GM23248 (cell line): ENCODE data around the gene GGA2. TPM values are rescaled to one million over a fixed set of nuclear protein-coding genes. Genes with fewer than 3 reads are reported as not detected.
A peak's percentile ranks its signal among the peaks of the same experiment; 100 is the strongest.

Source experiments
- DNase-seq: peaks from one replicate; pipeline ENCODE4 v3.0.0-alpha.2; 2015
- H2AFZ ChIP-seq: fragments of 200-600 bp; sonication (generic); 2 replicates; pipeline ENCODE4 v1.6.1; 2016; ENCODE audit warnings: antibody characterized with exemption
- H3F3A ChIP-seq: fragments of 200-600 bp; sonication (generic); 2 replicates; pipeline ENCODE4 v1.6.1; 2016; ENCODE audit warnings: mild to moderate bottlenecking, antibody characterized with exemption, mixed run types; ENCODE audit not compliant: insufficient read depth
- H3K27ac ChIP-seq: fragments of 200-600 bp; sonication (generic); 2 replicates; pipeline ENCODE4 v1.5.1; 2016; ENCODE audit warnings: mild to moderate bottlenecking
- H3K27me3 ChIP-seq: fragments of 200-600 bp; sonication (generic); replicated peaks from 2 replicates; pipeline ENCODE4 v1.6.1; 2016; ENCODE audit warnings: mild to moderate bottlenecking; ENCODE audit not compliant: insufficient read depth
- H3K36me3 ChIP-seq: fragments of 200-600 bp; sonication (generic); 2 replicates; pipeline ENCODE4 v1.6.1; 2016; ENCODE audit warnings: low read depth, mild to moderate bottlenecking
- H3K4me1 ChIP-seq: fragments of 200-600 bp; sonication (generic); 2 replicates; pipeline ENCODE4 v1.6.1; 2016; ENCODE audit warnings: mild to moderate bottlenecking; ENCODE audit not compliant: insufficient read depth
- H3K4me2 ChIP-seq: fragments of 200-600 bp; sonication (generic); one replicate; pipeline ENCODE4 v1.6.1; 2016; ENCODE audit warnings: mild to moderate bottlenecking; ENCODE audit not compliant: unreplicated experiment
- H3K4me3 ChIP-seq: fragments of 200-600 bp; sonication (generic); 2 replicates; pipeline ENCODE4 v1.5.1; 2016; ENCODE audit warnings: mild to moderate bottlenecking
- H3K79me2 ChIP-seq: fragments of 200-600 bp; sonication (generic); 2 replicates; pipeline ENCODE4 v1.6.1; 2016; ENCODE audit warnings: mild to moderate bottlenecking; ENCODE audit not compliant: insufficient read depth
- H3K9ac ChIP-seq: fragments of 200-600 bp; sonication (generic); 2 replicates; pipeline ENCODE4 v1.6.1; 2016; ENCODE audit warnings: mild to moderate bottlenecking
- H3K9me2 ChIP-seq: fragments of 200-600 bp; sonication (generic); 2 replicates; pipeline ENCODE4 v1.6.1; 2016; ENCODE audit warnings: mixed run types, mild to moderate bottlenecking, moderate library complexity; ENCODE audit not compliant: insufficient read depth
- H3K9me3 ChIP-seq: fragments of 200-600 bp; sonication (generic); one replicate; pipeline ENCODE4 v1.6.1; 2017; ENCODE audit warnings: low read depth
- H4K20me1 ChIP-seq: fragments of 200-600 bp; sonication (generic); 2 replicates; pipeline ENCODE4 v1.6.0; 2016; ENCODE audit not compliant: insufficient read depth
- EZH2 ChIP-seq: fragments of 200-600 bp; sonication (generic); IDR thresholded peaks from 2 replicates; pipeline ENCODE4 v1.6.1; 2018; ENCODE audit warnings: antibody characterized with exemption, mild to moderate bottlenecking; ENCODE audit not compliant: insufficient read depth, poor library complexity, severe bottlenecking
- EZH2phosphoT487 ChIP-seq: fragments of 200-600 bp; sonication (generic); IDR thresholded peaks from 2 replicates; pipeline ENCODE4 v1.6.1; 2018; ENCODE audit warnings: antibody characterized with exemption, moderate library complexity, mild to moderate bottlenecking, low read depth; ENCODE audit not compliant: insufficient read depth
- WGBS, 2 experiments: methylation state at CpG; one replicate each; pipeline ENCODE4 v1.1.6; 2015 to 2017; ENCODE audit warnings: low lambda C conversion rate in 2 of 2, low coverage in 1 of 2; ENCODE audit errors: missing lambda C conversion rate in 2 of 2; 5-methylcytosine and 5-hydroxymethylcytosine counted together
- in situ Hi-C: fragments of 300-500 bp; cut with MboI; formaldehyde crosslinking; loops from 2 replicates; pipeline ENCODE4 v1.15.0; 2020
- polyA plus RNA-seq: library from polyadenylated mRNA; unstranded; fragments of >200 nt; fragmentation: Nextera tagmentation; extraction: Ambion mirVana; gene quantifications from 2 replicates; pipeline ENCODE4 v1.2.1, GENCODE V29; 2016
- total RNA-seq: library from RNA; depleted of rRNA; stranded (reverse); fragments of >200 nt; shearing (Covaris generic); gene quantifications from 2 replicates; pipeline ENCODE4 v1.2.3, GENCODE V29; 2014

The GGA2 gene
- total and polyA plus RNA-seq, 2 experiments from 2014 or later, result 9.6 to 17.7 TPM

DNA sequence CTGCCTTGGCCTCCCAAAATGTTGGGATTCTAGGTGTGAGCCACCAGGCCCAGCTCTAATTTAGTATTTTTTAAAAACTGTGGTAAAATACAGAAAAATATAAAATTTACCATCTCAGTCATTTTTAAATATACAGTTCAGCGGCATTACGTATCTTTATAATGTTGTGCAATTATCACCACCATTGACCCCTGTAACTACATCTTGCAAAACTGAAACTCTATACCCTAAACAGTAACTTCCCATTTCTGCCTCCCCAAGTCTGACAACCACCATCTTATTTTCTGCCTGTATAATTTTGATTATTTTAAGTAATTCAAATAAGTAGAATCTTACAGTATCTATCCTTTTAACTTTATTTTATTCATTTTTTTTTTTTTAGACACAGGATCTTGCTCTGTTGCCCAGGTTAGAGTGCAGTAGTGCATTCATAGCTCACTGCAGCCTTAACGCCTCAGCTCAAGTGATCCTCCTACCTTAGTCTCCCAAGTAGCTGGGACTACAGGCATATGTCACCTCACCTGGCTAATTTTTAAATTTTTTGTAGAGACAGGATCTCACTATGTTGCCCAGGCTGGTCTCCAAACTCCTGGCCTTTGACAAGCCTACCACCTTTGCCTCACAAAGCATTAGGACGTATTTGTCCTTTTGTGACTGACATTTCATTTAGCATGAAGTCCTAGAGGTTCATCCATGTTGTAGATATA, 10.9 kb upstream of the GGA2 start:
- Histone ChIP-seq H3K4me1 (no peaks in the 10 kb centered on the region), H3K9me2 (no peaks in the 10 kb centered on the region), H3K4me2 (no peak overlapping the region), H4K20me1 (no peaks in the 10 kb centered on the region), H3K4me3 (no peak overlapping the region), H3K27me3 (no peaks in the 10 kb centered on the region), H2AFZ (no peak overlapping the region), H3K27ac (no peak overlapping the region), H3K9ac (no peak overlapping the region), H3K9me3 (no peaks in the 10 kb centered on the region), H3K36me3 (peaks cover 29% of the 10 kb centered on the region), H3K79me2 (no peaks in the 10 kb centered on the region), H3F3A (no peaks in the 10 kb centered on the region)
- TF ChIP-seq EZH2phosphoT487 (no peak), EZH2 (no peak)
- 64 to 91% methylated on average over 3 to 4 of the region's 4 CpGs for WGBS, 2 experiments
- DNase-seq, result no peak
- in situ Hi-C loops, result no loop called here

DNA sequence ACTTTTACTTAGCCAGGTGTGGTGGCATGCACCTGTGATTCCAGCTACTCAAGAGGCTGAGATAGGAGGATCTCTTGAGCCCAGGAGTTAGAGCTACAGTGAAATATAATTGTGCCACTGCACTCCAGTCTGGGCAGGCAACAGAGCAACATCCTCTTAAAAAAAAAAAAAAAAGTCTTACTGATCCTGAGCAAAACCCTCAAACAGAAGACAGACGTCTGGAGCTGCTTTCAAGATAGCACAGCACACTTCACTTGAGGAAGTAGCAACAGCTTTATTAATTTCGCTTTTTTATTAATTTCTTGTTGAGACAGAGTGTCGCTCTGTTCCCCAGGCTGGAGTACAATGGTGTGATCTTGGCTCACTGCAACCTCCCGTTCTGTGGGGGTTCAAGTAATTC, 10.2 kb upstream of the GGA2 start:
- H3K36me3 ChIP-seq, result peaks cover 27% of the 10 kb centered on the region
- no peak overlapping the region for H3K4me2 ChIP-seq
- DNase-seq, result no peak
- no peak overlapping the region for H2AFZ ChIP-seq
- no peaks in the 10 kb centered on the region for H3K27me3 ChIP-seq
- no peaks in the 10 kb centered on the region for H4K20me1 ChIP-seq
- no peak for TF ChIP-seq EZH2
- no peak for TF ChIP-seq EZH2phosphoT487
- no peaks in the 10 kb centered on the region for H3K4me1 ChIP-seq
- in situ Hi-C loops, result no loop called here
- H3K4me3 ChIP-seq, result no peak overlapping the region
- 79 to 85% methylated on average over 4 of the region's 4 CpGs for WGBS, 2 experiments
- no peaks in the 10 kb centered on the region for H3K9me3 ChIP-seq
- H3F3A ChIP-seq, result no peaks in the 10 kb centered on the region
- no peaks in the 10 kb centered on the region for H3K79me2 ChIP-seq
- no peak overlapping the region for H3K9ac ChIP-seq
- H3K27ac ChIP-seq, result no peak overlapping the region
- no peaks in the 10 kb centered on the region for H3K9me2 ChIP-seq

- H3K9me2 ChIP-seq, result no peaks in the 10 kb centered on the region
- H4K20me1 ChIP-seq, result no peaks in the 10 kb centered on the region
- no peak overlapping the region for H3K9ac ChIP-seq
- peak; percentile 7 for DNase-seq
- in situ Hi-C loops, result no loop called here
- H3K36me3 ChIP-seq, result peaks cover 18% of the 10 kb centered on the region
- no peaks in the 10 kb centered on the region for H3K27me3 ChIP-seq
- H3F3A ChIP-seq, result no peaks in the 10 kb centered on the region
- H3K9me3 ChIP-seq, result no peaks in the 10 kb centered on the region
- WGBS, 2 experiments, result 96 to 98% methylated on average over 5 of the region's 5 CpGs
- H3K79me2 ChIP-seq, result no peaks in the 10 kb centered on the region
- H3K4me3 ChIP-seq, result no peak overlapping the region
- no peak overlapping the region for H3K27ac ChIP-seq
- H3K4me2 ChIP-seq, result no peak overlapping the region
- no peak overlapping the region for H2AFZ ChIP-seq
- no peaks in the 10 kb centered on the region for H3K4me1 ChIP-seq
- TF ChIP-seq EZH2phosphoT487 (no peak), EZH2 (no peak)
Observed at GRCh38 chr16:23519282-23519681, 9.0 kb upstream of the GGA2 start.

GRCh38 chr16:23518435-23518891, 8.2 kb upstream of the GGA2 start:
- no peaks in the 10 kb centered on the region for H4K20me1 ChIP-seq
- no peaks in the 10 kb centered on the region for H3K9me3 ChIP-seq
- H3K4me2 ChIP-seq, result no peak overlapping the region
- H3K79me2 ChIP-seq, result no peaks in the 10 kb centered on the region
- H3K4me3 ChIP-seq, result no peak overlapping the region
- no peak overlapping the region for H3K9ac ChIP-seq
- H2AFZ ChIP-seq, result no peak overlapping the region
- no peak overlapping the region for H3K27ac ChIP-seq
- no peaks in the 10 kb centered on the region for H3F3A ChIP-seq
- TF ChIP-seq EZH2, result no peak
- TF ChIP-seq EZH2phosphoT487, result no peak
- no peaks in the 10 kb centered on the region for H3K9me2 ChIP-seq
- no peaks in the 10 kb centered on the region for H3K4me1 ChIP-seq
- 64 to 66% methylated on average over 3 of the region's 3 CpGs for WGBS, 2 experiments
- peaks cover 18% of the 10 kb centered on the region for H3K36me3 ChIP-seq
- no peaks in the 10 kb centered on the region for H3K27me3 ChIP-seq
- DNase-seq, result no peak
- in situ Hi-C loops, result no loop called here
